ELR (cell line): ENCODE results near the gene DOK1.

Experiments used
- DNase-seq: peaks from one replicate; pipeline ENCODE4 v3.0.0-alpha.2; 2015; ENCODE audit warnings: low read depth

DOK1 gene

GRCh38 chr2:74553892-74554819 is at the start of gene DOK1, which contains the start of gene LOXL3:
Gene DOK1, plus strand, starts transcription at chr2:74554720. Its CDS starts 35 bp downstream, at chr2:74554755.
Gene LOXL3, minus strand, starts transcription at chr2:74553942. Its CDS starts 1,308 bp downstream, at chr2:74552634.
- DNase-seq = peak; percentile 89

- DNase-seq = no peak
These were observed 48.9 kb upstream of the DOK1 start for GRCh38 chr2:74505448-74506246.

- peak; percentile 99 for DNase-seq
These were observed 47.2 kb upstream of the DOK1 start, which contains the start of gene PCGF1 for GRCh38 chr2:74507145-74507925. Gene PCGF1, minus strand, starts transcription at chr2:74507695. Its CDS starts 27 bp downstream, at chr2:74507668.

- DNase-seq = peak; percentile 64
These were observed 46.5 kb upstream of the DOK1 start for GRCh38 chr2:74507926-74508520.

GRCh38 chr2:74510272-74510671 is 44.2 kb upstream of the DOK1 start:
- no peak for DNase-seq

GRCh38 chr2:74511104-74511989 is 43.2 kb upstream of the DOK1 start:
- peak; percentile 40 for DNase-seq

GRCh38 chr2:74512744-74513604 is 41.5 kb upstream of the DOK1 start:
- no peak for DNase-seq

- DNase-seq = no peak
These were observed 40.7 kb upstream of the DOK1 start for GRCh38 chr2:74513605-74514367.

GRCh38 chr2:74514368-74515270 is 39.9 kb upstream of the DOK1 start, which contains the start of gene TLX2:
Gene TLX2, plus strand, starts transcription at chr2:74514450. Its CDS starts 357 bp downstream, at chr2:74514807.
- no peak for DNase-seq

GRCh38 chr2:74515271-74515980 is 39.1 kb upstream of the DOK1 start:
- DNase-seq = no peak

- DNase-seq = no peak
These were observed 38.4 kb upstream of the DOK1 start for GRCh38 chr2:74515981-74516633.

- DNase-seq = no peak
These were observed 37.9 kb upstream of the DOK1 start for GRCh38 chr2:74516650-74517049.

GRCh38 chr2:74522516-74522915 is 32.0 kb upstream of the DOK1 start:
- no peak for DNase-seq

- DNase-seq = no peak
These were observed 30.5 kb upstream of the DOK1 start for GRCh38 chr2:74524005-74524404.

GRCh38 chr2:74524955-74525716 is 29.4 kb upstream of the DOK1 start:
- no peak for DNase-seq
